Kasumi-1 (cell line): ENCODE results near the gene NR1D2.

Experiments used
- DNase-seq, 2 experiments: peaks; one replicate each; lab custom pipeline; 2025; lab: John Stamatoyannopoulos, UW

The NR1D2 gene

DNA sequence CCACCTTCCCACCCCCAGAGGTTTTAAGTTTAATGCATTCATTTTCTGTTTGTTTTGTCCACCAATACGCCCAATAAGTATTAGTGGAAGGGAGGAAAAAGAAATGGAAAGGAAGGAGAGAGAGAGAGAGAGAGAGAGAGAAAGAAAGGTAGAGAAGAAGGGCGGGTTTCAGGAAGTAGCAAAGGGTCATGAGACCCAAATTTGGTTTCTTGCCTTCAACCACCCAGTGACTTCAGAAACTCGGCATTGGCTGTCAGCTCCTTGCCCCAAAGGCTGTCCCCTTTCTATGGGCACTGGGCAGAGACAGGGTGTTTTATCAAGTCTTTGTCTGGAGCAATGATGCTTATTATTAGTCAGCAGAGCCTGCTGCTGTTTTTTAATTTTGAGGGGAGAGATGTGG lies 13.5 kb upstream of the NR1D2 start:
- DNase-seq, result no peak

DNA sequence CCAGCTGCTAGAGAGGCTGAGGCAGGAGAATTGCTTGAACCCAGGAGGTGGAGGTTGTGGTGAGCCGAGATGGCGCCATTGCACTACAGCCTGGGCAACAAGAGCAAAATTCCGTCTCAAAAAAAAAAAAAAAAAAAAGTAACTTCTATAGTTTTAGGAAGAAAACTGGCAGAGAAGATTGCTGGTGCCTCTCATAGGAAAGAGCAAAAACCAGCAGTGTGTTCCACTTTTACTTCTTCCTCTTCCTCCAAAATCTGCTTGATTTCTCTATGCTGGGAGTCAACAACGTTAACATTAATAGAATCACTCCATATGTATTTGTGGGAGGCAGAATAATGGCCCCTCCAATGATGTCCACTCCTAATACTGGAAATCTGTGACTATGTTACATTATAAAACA lies 12.5 kb upstream of the NR1D2 start:
- peak in 1 of 2 experiments; percentile 21 for DNase-seq

DNA sequence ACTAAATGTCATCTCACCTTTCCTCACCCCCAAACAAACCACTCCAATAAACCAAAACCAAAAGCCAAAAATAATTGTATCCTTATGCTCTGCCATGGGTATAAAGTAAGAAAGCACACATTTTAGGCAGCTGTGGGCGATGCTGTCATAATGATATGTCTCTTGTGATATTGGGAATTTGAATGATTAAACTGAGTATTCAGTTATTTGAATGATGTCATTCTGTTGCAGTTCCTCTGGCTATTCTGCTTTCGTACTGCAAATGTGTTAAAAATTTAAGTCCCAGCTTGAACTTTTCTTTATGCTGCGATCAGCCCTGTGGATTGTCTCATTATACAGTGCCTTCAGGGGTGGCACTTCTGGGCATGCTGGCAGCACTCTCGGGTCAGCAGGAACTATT lies 10.8 kb upstream of the NR1D2 start:
- DNase-seq, result no peak

DNA sequence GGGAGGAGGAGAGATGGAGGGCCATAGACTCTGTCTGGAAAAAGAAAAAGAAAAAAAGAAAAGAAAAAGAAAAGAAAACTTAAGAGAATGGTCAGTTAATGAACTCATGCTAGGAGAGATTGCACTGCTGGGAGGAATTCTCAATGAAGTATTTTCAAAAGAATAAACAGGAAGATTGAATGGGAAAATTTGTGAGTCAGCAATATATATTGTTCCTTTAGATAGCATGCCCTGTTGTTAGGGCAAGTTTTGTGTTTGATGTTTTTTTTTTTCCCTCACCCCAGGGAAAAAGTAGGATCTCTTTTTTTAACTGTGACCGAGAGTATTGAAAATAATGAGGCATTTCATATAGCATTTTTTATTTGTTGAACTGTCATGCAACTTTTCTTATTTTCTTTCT lies 7.8 kb upstream of the NR1D2 start:
- no peak for DNase-seq

DNA sequence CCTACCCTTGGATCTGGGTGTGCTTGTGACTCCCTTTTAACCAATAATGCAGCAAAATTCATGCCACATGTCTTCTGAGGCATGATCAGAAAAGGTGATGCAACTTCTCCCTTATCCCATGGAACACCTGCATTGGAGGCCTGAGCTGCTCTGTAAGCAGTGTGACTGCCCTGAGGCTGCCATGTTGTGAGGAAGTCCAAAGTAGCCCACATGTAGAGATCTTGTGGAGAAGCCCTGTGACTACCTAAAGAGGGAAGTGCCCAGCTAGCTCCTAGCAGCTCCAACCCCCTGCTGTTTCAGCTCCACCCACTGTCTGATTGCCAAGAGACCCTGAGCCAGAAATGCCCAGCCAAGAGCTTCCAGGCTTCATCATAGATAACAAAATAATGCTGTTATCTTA lies 6.4 kb upstream of the NR1D2 start:
- peak; percentile 15 to 25 for DNase-seq

DNA sequence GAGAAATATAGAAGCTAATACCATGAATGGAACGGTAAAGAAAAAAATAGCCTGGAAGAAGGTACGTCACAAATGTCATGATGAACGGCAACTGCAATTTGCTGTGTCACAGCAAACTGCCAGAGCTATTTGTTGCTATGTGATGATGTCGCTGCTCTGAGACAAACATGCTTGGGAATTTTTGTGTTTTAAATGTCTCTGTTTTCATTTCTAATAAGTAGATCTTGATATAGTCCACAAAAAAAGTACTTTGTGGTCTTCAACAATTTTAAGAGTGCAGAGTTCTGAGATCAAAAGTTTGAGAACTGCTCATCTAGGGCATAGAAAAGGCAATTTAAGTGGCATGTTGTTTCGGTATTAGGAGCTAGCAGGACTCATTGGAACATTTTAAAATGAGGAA lies 4.3 kb upstream of the NR1D2 start:
- no peak for DNase-seq

DNA sequence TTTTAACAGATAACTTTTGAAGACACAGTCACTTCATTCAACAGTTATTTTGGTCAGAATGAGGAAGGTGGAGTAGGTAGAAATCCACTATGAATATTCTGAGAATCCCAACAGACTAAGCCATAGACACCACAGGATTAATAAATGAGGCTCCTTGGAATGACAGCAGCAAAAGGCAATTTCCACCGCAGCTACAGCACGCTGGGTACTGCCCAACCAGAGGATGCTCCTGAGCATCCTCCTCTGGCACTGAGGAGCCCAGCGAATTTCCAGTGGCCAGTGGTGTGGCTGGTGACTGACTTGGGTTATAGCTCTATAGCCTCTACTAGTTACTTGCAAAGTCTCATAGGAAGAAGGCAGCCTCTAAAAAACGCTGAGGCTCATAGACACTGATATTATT lies 3.6 kb upstream of the NR1D2 start:
- no peak for DNase-seq

DNA sequence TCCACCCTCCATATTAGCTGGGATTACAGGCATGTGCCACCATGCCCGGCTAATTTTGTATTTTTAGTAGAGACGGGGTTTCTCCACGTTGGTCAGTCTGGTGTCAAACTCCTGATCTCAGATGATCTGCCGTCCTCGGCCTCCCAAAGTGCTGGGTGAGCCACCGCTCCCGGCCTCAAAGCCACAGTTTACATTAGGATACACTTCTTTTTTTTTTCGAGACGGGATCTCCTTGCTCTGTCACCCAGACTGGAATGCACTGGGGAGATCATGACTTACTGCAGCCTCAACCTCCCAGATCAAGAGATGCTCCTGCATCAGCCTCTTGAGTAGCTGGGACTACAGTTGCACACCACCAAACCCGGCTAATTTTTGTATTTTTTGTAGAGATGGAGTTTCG lies 2.5 kb upstream of the NR1D2 start:
- DNase-seq, result no peak

DNA sequence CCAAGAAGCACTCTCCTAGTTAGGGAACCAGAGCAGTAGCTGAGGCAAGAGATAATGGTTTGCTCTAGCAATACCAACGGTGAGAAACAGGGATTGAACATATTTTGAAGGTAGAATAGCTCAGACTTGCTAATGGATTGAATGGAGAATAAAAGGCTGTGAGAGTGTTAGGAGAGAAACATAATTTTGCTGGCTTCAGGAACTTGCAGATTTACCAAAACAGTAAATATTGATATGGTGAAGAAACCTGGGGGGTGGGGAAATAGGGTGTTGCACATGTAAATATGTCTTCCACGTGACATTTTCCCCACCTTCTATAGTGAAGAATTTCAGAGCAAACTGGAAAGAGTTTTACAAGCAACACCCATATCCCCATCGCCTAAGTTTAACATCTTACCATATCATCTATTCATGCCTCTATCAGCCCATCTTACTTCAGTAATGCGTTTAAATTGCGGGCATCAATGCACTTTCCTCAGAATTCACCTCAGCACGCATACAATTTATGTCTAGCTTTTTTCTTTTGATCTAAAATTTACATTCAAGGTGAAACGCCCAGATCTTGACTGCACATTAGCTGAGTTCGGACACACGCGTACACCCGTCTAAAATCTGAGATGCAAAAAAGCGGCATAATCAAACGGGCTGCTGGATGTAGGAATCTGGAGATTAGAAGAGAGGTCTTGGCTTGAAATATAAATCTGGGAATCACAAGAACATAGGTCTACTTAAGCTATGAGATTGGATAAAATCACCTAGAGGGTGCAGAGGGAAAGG lies 891 bp upstream of the NR1D2 start:
- peak in 1 of 2 experiments; percentile 26 for DNase-seq

DNA sequence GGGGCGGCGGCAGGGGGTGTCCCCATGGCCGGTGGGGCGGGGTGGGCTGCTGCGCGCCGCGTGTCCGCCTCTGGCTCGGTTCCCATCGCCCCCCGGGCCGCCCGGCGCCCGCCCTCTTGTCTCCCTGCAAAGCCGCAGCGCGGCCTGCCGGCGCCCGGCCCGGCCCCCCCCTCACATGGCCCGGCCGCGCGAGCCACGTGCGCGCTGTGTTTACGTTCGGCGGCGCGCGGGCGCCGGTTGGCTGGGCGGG lies 502 bp downstream of the NR1D2 start:
- DNase-seq, result no peak

DNA sequence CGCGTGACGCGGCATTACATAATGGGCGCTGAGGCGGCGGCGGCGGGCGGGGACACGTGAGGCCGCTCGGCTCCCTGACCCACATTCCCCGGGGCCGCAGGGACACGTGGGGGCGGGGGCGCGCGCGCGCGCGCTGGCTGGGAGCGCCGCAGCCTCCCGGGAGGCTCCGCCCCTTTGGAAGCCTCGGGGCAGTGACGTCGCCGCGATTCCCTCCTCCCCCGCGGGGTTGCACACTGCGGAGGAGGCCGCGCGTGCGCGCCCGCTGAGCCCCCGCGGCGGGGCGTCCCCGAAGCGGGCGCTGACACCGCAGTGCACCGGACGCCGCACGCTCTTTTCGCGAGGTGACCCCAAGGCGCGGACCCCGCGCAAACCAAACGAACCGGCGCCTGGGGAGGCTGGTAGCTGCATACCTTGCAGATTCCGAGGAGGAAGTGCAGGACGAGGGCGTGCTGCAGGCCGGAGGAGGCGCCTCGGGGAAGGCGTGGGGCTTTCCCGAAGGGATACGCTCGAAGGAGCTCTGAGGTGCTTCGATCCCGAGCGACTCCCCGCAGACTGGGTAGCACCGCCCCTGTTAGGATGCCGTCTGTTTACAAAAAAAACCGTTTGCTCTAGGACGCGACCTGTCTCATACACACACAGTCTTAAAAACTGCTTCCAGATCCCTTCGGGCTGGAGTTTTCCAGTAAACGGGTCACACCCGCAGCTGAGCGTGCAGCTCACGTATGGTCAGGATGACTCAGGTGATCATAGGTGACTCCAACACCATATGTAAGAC lies 1.0 kb downstream of the NR1D2 start:
- peak; percentile 85 to 92 for DNase-seq

DNA sequence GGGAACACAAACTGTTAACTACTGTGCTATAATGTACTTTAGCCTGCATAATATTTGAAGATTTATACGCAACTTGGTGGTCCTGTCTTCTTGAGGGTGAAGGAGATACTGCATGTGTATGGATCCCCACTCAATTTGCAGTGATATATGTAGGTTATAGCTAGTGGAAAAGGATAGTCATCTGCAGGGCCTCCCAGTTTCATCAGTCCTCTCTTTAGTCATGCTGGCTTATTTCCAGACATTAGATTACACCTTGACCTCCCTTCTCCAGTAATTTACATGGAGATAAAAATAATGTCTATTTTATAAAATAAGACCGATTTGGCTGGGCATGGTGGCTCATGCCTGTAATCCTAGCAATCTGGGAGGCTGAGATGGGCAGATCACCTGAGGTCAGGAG lies 3.7 kb downstream of the NR1D2 start:
- no peak for DNase-seq

DNA sequence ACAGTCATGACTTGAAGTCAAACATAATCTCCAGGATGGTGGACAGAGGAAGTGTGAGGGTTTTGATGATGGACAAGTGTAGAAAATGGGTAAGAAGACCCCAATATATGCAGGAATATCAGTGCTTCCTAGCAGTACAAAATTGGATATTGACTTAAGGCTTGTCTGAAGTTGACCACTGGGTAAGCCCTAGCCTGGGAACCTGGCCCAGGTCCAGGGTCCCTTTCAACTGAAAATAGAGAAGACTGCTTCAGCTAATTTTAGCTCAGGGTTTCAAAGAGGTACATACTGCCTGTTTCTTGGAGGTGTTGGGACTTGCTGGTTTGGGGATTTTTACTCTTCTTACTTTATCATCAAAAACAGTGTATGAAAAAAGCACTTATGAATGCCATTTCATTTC lies 4.7 kb downstream of the NR1D2 start:
- no peak for DNase-seq

DNA sequence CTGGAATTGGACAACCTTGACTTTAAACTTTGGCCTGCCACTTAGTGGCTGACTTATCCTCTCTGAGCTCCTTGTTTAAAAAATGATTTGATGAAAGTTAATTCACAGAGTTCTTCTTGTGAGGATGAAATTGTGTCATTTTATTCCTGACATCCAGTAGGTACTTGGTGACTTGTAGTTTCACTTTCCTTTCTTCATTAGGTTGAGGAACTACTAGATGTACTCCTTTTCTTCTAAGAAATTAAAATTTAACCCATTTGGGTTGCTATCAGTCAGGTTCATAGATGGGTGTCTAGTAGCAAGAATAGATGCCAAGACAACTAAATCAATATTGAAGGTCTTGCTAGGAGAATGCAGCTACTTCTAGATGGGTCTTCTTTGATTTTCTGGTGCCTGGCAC lies 5.2 kb downstream of the NR1D2 start:
- peak in 1 of 2 experiments; percentile 7 for DNase-seq

DNA sequence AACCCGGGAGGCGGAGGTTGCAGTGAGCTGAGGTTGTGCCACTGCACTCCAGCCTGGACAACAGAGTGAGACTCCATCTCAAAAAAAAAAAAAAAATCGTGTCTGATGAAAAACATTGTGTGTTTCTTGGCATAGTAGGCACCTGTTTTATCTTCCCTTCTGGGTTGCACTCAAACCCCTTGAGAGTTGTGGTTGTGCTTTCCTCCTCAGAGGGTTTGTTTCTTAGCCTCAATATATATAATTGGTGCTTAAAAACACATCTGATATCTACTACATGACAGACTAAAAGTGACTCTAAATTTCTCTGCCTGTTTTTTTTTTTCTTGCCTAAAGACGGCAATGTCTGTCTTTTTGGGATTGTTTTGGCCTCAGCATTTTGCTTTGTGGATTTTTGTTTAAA lies 7.6 kb downstream of the NR1D2 start:
- no peak for DNase-seq

DNA sequence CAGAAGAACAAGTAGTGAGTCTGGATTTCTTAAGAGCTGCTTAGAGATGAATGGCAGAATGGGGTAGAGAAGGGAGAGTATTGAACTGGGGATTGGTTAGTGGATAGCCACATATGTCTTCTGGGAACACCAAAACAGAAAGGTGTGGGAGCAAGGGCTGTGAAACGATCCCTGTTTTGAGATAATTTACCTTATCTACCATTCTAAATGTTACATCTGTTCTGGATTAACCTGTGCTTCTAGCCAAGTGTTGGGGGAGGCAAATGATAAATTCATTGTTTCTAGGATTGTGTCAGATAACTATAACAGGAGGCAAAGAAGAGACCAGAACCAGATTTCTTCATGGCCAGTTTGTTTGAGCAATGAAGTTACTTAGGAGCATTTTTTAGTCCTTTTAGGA lies 8.4 kb downstream of the NR1D2 start:
- no peak for DNase-seq

DNA sequence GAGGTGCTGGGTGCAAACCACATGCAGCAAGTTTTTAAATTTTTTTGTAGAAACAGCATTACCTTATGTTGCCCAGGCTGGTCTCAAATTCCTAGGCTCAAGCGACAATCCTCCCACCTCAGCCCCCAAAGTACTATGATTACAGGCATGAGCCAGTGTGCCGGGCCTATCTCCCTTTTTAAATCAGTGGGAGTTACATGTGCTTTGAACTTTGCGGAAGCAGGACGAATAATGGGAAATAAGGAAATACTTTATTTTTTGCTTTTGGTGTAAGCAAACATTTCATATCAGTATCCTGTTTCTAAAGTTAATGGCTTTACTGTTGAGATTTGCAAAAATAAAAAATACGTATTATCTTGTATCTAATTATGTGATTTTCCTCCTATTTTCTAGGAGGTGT lies 9.1 kb downstream of the NR1D2 start:
- no peak for DNase-seq

DNA sequence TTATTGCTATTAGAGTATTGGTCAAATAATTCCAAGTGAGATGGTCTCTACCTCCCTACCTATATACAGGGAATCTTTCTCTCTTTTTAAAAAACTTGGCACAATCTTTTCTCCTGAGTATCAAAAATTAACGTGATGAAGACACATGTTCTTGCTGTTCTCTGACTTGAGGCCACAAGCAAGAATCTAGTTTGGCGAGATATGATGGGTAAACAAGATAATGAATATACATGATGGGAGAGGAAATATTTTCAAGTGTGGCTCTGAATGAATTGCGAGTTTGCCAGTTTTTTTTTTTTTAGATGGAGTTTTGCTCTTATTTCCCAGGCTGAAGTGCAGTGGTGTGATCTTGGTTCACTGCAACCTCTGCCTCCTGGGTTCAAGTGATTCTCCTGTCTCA lies 11.6 kb downstream of the NR1D2 start:
- DNase-seq, result no peak

DNA sequence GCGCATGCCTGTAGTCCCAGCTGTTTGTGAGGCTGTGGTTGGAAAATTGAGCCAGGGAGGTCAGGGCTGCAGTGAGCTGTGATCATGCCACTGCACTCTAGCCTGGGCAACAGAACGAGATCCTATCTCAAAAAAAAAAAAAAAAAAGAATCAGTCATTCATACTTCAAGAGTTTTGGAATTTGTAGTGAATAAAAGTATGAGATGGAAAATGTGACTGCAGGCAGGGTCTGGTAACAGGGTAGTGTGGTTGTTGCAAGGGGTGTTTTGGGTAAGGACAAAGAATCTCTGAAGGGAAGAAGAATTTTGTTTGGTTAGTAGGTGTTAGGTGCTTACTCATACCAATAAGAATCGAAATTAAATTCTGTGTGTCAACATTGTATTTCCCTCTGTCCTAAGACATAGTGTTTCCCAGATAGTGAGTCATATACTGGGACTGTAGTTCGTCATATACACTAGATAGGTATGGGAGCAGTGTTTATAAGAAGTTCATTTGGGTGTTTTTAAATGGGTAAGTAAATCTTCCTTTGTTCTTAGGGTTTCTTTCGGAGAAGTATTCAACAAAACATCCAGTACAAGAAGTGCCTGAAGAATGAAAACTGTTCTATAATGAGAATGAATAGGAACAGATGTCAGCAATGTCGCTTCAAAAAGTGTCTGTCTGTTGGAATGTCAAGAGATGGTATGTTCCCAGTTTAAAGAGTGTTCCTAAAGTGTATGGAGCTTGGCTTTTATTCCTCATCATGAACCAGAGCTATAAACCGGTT lies 14.2 kb downstream of the NR1D2 start:
- DNase-seq, result no peak

DNA sequence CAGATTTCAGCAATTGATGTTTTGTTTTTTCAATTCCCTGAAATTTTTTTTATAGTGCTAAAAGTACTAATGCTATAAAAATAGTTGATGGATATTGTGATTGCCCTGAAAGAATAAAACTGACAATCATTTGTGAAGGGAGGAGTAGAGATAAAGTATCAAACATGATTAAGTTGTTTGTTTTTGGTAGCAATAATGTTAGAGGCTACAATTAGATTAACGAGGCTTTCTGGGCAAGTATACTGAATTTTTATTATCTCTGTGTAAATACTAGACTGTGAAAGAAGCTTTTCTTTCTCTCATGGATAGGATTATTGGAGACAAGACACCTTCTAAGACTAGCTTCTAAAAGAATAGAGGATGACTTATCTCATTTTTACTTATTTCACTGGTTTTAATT lies 15.6 kb downstream of the NR1D2 start:
- no peak for DNase-seq

DNA sequence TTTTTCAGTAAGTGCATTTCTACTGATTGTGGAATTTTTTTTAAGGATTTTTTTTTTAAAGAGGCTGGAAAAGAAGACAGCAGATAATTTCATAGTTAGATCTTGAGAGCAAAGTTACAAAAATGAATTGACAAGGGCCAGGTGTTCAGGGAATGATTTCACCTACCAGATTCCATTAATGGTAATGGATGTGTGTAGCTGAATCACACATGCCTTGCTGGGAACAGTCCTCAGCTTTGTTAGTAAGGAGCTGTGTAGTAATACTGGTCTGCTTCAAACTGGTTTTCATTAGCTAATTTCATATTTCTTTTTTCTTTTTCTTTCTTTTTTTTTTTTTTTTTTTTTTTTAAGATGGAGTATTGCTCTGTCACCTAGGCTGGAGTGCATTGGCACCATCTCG lies 16.0 kb downstream of the NR1D2 start:
- DNase-seq, result no peak

DNA sequence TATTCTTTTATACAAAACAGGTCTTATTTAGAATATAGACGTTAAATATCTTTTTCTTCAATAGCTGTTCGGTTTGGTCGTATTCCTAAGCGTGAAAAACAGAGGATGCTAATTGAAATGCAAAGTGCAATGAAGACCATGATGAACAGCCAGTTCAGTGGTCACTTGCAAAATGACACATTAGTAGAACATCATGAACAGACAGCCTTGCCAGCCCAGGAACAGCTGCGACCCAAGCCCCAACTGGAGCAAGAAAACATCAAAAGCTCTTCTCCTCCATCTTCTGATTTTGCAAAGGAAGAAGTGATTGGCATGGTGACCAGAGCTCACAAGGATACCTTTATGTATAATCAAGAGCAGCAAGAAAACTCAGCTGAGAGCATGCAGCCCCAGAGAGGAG lies 16.8 kb downstream of the NR1D2 start:
- no peak for DNase-seq

DNA sequence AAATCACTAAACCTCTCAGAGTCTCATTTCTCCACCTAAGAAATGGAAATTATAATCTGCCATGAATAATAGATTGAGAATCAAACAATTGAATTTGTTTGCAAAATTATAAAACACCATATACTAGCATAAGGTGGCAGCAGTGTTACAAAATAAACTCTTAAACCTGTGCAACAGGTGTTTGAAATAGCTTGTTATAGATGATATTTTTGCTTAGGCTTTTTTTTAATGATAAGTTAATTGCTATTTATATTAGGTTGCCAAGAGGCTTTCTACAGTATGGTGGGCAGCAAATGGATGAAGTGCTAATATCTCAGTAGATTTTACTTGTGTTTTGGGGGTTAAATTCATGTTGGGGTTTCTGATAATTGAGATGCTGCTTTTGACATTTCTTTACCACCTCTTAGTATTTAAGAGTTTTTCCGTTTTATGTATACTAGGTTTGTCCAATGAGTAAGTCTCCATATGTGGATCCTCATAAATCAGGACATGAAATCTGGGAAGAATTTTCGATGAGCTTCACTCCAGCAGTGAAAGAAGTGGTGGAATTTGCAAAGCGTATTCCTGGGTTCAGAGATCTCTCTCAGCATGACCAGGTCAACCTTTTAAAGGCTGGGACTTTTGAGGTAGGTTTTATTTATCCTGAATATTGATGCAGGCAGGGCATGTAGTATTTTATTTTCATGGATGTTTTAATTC lies 19.6 kb downstream of the NR1D2 start:
- DNase-seq, result no peak
